Neural progenitor cell (in vitro differentiated cells): ENCODE results near the gene TIMP3. TPM values are rescaled to one million over a fixed set of nuclear protein-coding genes. Genes with fewer than 3 reads are reported as not detected.

ENCODE experiments used
- DNase-seq: peaks from one replicate; pipeline ENCODE4 v3.0.0-alpha.2; 2016; ENCODE audit warnings: low spot score
- H2AFZ ChIP-seq: fragments of 200-600 bp; sonication (generic); replicated peaks from 2 replicates; pipeline ENCODE4 v1.6.1; 2016; ENCODE audit warnings: antibody characterized with exemption
- H3F3A ChIP-seq: fragments of 200-600 bp; sonication (generic); 2 replicates; pipeline ENCODE4 v1.6.1; 2016; ENCODE audit warnings: antibody characterized with exemption, low read depth
- H3K27ac ChIP-seq: fragments of 200-600 bp; sonication (generic); 2 replicates; pipeline ENCODE4 v1.5.1; 2016; ENCODE audit warnings: mild to moderate bottlenecking
- H3K27me3 ChIP-seq: fragments of 200-600 bp; sonication (generic); 2 replicates; pipeline ENCODE4 v1.6.1; 2016; ENCODE audit warnings: mild to moderate bottlenecking, moderate library complexity
- H3K36me3 ChIP-seq: fragments of 200-600 bp; sonication (generic); 2 replicates; pipeline ENCODE4 v1.5.1; 2016
- H3K4me1 ChIP-seq: fragments of 200-600 bp; sonication (generic); 2 replicates; pipeline ENCODE4 v1.6.1; 2016; ENCODE audit warnings: mixed run types
- H3K4me2 ChIP-seq: fragments of 200-600 bp; sonication (generic); 2 replicates; pipeline ENCODE4 v1.6.1; 2016
- H3K4me3 ChIP-seq: fragments of 200-600 bp; sonication (generic); 2 replicates; pipeline ENCODE4 v1.5.1; 2016
- H3K79me2 ChIP-seq: fragments of 200-600 bp; sonication (generic); 2 replicates; pipeline ENCODE4 v1.6.1; 2016; ENCODE audit warnings: low read depth
- H3K9ac ChIP-seq: fragments of 200-600 bp; sonication (generic); 2 replicates; pipeline ENCODE4 v1.6.1; 2016
- H3K9me3 ChIP-seq: fragments of 200-600 bp; sonication (generic); 2 replicates; pipeline ENCODE4 v1.5.1; 2016; ENCODE audit warnings: low read depth
- H4K20me1 ChIP-seq: fragments of 200-600 bp; sonication (generic); 2 replicates; pipeline ENCODE4 v1.6.1; 2016; ENCODE audit warnings: low read depth
- H3K27ac Mint-ChIP-seq: 3 replicates; pipeline ENCODE4 v1.8.0; 2021; ENCODE audit warnings: mixed read lengths
- H3K27me3 Mint-ChIP-seq: 2 replicates; pipeline ENCODE4 v1.8.0; 2022; ENCODE audit warnings: low read depth, mild to moderate bottlenecking, inconsistent platforms, moderate library complexity, mixed read lengths; ENCODE audit not compliant: insufficient read depth
- H3K36me3 Mint-ChIP-seq: 3 replicates; pipeline ENCODE4 v1.8.0; 2021; ENCODE audit warnings: mixed read lengths
- H3K4me1 Mint-ChIP-seq: 3 replicates; pipeline ENCODE4 v1.8.0; 2021; ENCODE audit warnings: mixed read lengths
- H3K4me3 Mint-ChIP-seq: 3 replicates; pipeline ENCODE4 v1.8.0; 2021; ENCODE audit warnings: mild to moderate bottlenecking, moderate library complexity, mixed read lengths
- H3K9me3 Mint-ChIP-seq: 3 replicates; pipeline ENCODE4 v1.8.0; 2020; ENCODE audit warnings: mixed read lengths
- CTCF ChIP-seq: fragments of 200-600 bp; sonication (generic); IDR thresholded peaks from 2 replicates; pipeline ENCODE4 v1.5.1; 2017; ENCODE audit warnings: antibody characterized with exemption, mild to moderate bottlenecking
- EZH2 ChIP-seq: fragments of 200-600 bp; sonication (generic); IDR thresholded peaks from 2 replicates; pipeline ENCODE4 v1.6.1; 2017; ENCODE audit warnings: antibody characterized with exemption, mild to moderate bottlenecking, moderate library complexity
- EZH2phosphoT487 ChIP-seq: fragments of 200-600 bp; sonication (generic); IDR thresholded peaks from 2 replicates; pipeline ENCODE4 v1.6.1; 2017; ENCODE audit warnings: antibody characterized with exemption
- total RNA-seq: library from RNA; depleted of rRNA; stranded (reverse); fragments of >200 nt; gene quantifications from 2 replicates; pipeline ENCODE4 v1.2.3, GENCODE V29; 2015; ENCODE audit warnings: low replicate concordance

TIMP3 gene
- total RNA-seq, 1 donor from 2014 or later = 6.3 TPM

- no peaks in the 10 kb centered on the region for H3K36me3 ChIP-seq
- no peak overlapping the region for H2AFZ ChIP-seq
- no peak overlapping the region for H3K4me3 ChIP-seq
- DNase-seq = peak; percentile 85
- no peaks in the 10 kb centered on the region for H3F3A ChIP-seq
- peaks cover 18% of the 10 kb centered on the region for H3K4me1 Mint-ChIP-seq
- TF ChIP-seq CTCF (peak; percentile 73), EZH2phosphoT487 (no peak), EZH2 (no peak)
- no peaks in the 10 kb centered on the region for H4K20me1 ChIP-seq
- no peaks in the 10 kb centered on the region for H3K79me2 ChIP-seq
- no peaks in the 10 kb centered on the region for H3K27me3 Mint-ChIP-seq
- H3K4me3 Mint-ChIP-seq = no peak overlapping the region
- H3K9ac ChIP-seq = no peak overlapping the region
- H3K9me3 ChIP-seq = no peaks in the 10 kb centered on the region
- no peaks in the 10 kb centered on the region for H3K9me3 Mint-ChIP-seq
- H3K27me3 ChIP-seq = no peaks in the 10 kb centered on the region
- no peak overlapping the region for H3K4me2 ChIP-seq
- H3K27ac ChIP-seq = no peak overlapping the region
- H3K4me1 ChIP-seq = no peaks in the 10 kb centered on the region
- H3K27ac Mint-ChIP-seq = no peak overlapping the region
- H3K36me3 Mint-ChIP-seq = no peaks in the 10 kb centered on the region
Measured at GRCh38 chr22:32823024-32823730, 21.7 kb downstream of the TIMP3 start.

- Mint-ChIP-seq H3K4me3 (no peak overlapping the region), H3K27ac (no peak overlapping the region), H3K4me1 (peaks cover 22% of the 10 kb centered on the region), H3K36me3 (no peaks in the 10 kb centered on the region), H3K27me3 (no peaks in the 10 kb centered on the region), H3K9me3 (no peaks in the 10 kb centered on the region)
- no peak overlapping the region for H3K9ac ChIP-seq
- H3K36me3 ChIP-seq = no peaks in the 10 kb centered on the region
- H3K4me3 ChIP-seq = no peak overlapping the region
- H3K27ac ChIP-seq = no peak overlapping the region
- TF ChIP-seq EZH2phosphoT487 (no peak), CTCF (no peak), EZH2 (no peak)
- no peak overlapping the region for H3K4me2 ChIP-seq
- no peaks in the 10 kb centered on the region for H3F3A ChIP-seq
- no peaks in the 10 kb centered on the region for H3K79me2 ChIP-seq
- H3K4me1 ChIP-seq = no peaks in the 10 kb centered on the region
- no peaks in the 10 kb centered on the region for H3K27me3 ChIP-seq
- no peak overlapping the region for H2AFZ ChIP-seq
- DNase-seq = no peak
- no peaks in the 10 kb centered on the region for H4K20me1 ChIP-seq
- no peaks in the 10 kb centered on the region for H3K9me3 ChIP-seq
Measured at GRCh38 chr22:32824531-32825312, 23.2 kb downstream of the TIMP3 start.

GRCh38 chr22:32826537-32826936 lies 25.0 kb downstream of the TIMP3 start:
- Mint-ChIP-seq H3K27ac (no peak overlapping the region), H3K36me3 (no peaks in the 10 kb centered on the region), H3K4me3 (no peak overlapping the region), H3K4me1 (peaks cover 40% of the 10 kb centered on the region), H3K9me3 (no peaks in the 10 kb centered on the region), H3K27me3 (peaks cover 2% of the 10 kb centered on the region)
- H3K9ac ChIP-seq = no peak overlapping the region
- H3K4me3 ChIP-seq = no peak overlapping the region
- no peaks in the 10 kb centered on the region for H3K36me3 ChIP-seq
- H2AFZ ChIP-seq = no peak overlapping the region
- H3K9me3 ChIP-seq = no peaks in the 10 kb centered on the region
- TF ChIP-seq EZH2 (no peak), EZH2phosphoT487 (no peak), CTCF (no peak)
- H3K4me1 ChIP-seq = peaks cover 13% of the 10 kb centered on the region
- no peaks in the 10 kb centered on the region for H3F3A ChIP-seq
- no peaks in the 10 kb centered on the region for H3K79me2 ChIP-seq
- no peaks in the 10 kb centered on the region for H3K27me3 ChIP-seq
- DNase-seq = peak; percentile 13
- no peak overlapping the region for H3K27ac ChIP-seq
- H3K4me2 ChIP-seq = no peak overlapping the region
- no peaks in the 10 kb centered on the region for H4K20me1 ChIP-seq
